ENCODE data around the gene P2RY2. TPM values are rescaled to one million over a fixed set of nuclear protein-coding genes. Genes with fewer than 3 reads are reported as not detected.

Gene P2RY2
- polyA plus RNA-seq, 1 donor from 2014 or later, result not detected

DNA sequence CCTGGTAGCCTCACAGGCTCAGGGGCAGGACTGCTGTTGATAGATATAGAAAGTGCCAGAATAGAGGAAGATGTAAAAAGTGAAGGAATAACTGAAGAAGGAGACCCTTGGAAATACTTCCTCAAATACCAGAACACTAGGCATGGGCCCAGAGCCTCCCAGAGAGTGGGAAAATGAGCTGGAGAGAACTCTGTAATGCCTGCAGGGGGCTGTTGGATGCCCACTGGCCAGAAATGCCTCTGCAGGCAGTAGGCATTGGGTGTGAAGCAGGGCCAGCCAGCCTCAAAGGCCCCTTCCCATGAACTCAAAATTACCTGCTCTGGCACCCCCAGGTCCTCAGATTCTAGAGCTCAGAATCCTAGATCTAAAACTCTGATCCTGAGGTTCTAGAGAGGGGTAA, 15.1 kb downstream of the P2RY2 start:
- no peaks in the 10 kb centered on the region for H3K9me3 ChIP-seq (ENCODE audit: low read length)

DNA sequence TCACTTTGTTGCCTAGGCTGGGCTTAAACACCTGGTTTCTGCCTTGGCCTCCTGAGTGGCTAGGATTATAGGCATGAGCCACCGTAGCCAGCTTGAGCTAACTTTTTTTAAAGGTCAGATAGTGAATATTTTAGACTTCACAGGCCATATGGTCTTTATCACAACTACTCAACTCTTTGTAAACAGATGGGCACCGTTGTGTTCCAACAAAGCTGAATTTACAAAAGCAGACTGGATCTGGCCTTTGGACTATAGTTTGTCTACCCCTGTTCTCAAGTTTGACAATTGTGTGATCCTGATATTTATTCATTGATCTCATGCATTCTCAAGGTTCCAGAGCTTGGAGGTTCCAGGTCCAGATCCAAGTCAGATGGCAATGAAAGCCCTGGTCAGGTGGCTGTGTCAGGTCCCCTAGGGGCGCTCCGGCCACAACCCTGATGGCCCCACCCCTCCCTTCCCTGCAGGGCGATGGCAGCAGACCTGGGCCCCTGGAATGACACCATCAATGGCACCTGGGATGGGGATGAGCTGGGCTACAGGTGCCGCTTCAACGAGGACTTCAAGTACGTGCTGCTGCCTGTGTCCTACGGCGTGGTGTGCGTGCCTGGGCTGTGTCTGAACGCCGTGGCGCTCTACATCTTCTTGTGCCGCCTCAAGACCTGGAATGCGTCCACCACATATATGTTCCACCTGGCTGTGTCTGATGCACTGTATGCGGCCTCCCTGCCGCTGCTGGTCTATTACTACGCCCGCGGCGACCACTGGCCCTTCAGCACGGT, 15.8 kb downstream of the P2RY2 start:
- no peaks in the 10 kb centered on the region for H3K9me2 ChIP-seq (ENCODE audit: insufficient read depth, low read length)
- no peaks in the 10 kb centered on the region for H3K36me3 ChIP-seq (ENCODE audit: insufficient read depth, low read length)
- H3K9me3 ChIP-seq (ENCODE audit: low read length), result no peaks in the 10 kb centered on the region
- H3F3A ChIP-seq (ENCODE audit: insufficient read depth, low read length, poor library complexity, severe bottlenecking), result no peaks in the 10 kb centered on the region
- no peak overlapping the region for H3K9ac ChIP-seq (ENCODE audit: low read length)
- no peak overlapping the region for H3K4me2 ChIP-seq (ENCODE audit: low read length)
- H3K4me3 ChIP-seq (ENCODE audit: low read length), result no peak overlapping the region
- no peaks in the 10 kb centered on the region for H3K79me2 ChIP-seq (replicated peaks; ENCODE audit: insufficient read depth, low read length)
- TF ChIP-seq TAF1 (IDR thresholded peaks at IDR 0.05; ENCODE audit: low read depth) (no peak), RAD21 (conservative IDR thresholded peaks at IDR 0.05) (no peak)
- H4K20me1 ChIP-seq (ENCODE audit: insufficient read depth), result no peaks in the 10 kb centered on the region
- H3K27ac ChIP-seq (ENCODE audit: low read length), result no peak overlapping the region
- H3K27me3 ChIP-seq (ENCODE audit: insufficient read depth, low read depth, low read length), result no peaks in the 10 kb centered on the region
- no peak overlapping the region for H2AFZ ChIP-seq (ENCODE audit: low read depth, low read length)

More for the DNA sequence above, 15.1 kb downstream of the P2RY2 start:
- H3F3A ChIP-seq (ENCODE audit: insufficient read depth, low read length, poor library complexity, severe bottlenecking), result no peaks in the 10 kb centered on the region
- no peak overlapping the region for H3K27ac ChIP-seq (ENCODE audit: low read length)
- H3K9me2 ChIP-seq (ENCODE audit: insufficient read depth, low read length), result no peaks in the 10 kb centered on the region
- no peak overlapping the region for H2AFZ ChIP-seq (ENCODE audit: low read depth, low read length)
- TF ChIP-seq EP300 (conservative IDR thresholded peaks at IDR 0.05; ENCODE audit: poor library complexity, severe bottlenecking), result no peak
- TF ChIP-seq, protein P1, sequence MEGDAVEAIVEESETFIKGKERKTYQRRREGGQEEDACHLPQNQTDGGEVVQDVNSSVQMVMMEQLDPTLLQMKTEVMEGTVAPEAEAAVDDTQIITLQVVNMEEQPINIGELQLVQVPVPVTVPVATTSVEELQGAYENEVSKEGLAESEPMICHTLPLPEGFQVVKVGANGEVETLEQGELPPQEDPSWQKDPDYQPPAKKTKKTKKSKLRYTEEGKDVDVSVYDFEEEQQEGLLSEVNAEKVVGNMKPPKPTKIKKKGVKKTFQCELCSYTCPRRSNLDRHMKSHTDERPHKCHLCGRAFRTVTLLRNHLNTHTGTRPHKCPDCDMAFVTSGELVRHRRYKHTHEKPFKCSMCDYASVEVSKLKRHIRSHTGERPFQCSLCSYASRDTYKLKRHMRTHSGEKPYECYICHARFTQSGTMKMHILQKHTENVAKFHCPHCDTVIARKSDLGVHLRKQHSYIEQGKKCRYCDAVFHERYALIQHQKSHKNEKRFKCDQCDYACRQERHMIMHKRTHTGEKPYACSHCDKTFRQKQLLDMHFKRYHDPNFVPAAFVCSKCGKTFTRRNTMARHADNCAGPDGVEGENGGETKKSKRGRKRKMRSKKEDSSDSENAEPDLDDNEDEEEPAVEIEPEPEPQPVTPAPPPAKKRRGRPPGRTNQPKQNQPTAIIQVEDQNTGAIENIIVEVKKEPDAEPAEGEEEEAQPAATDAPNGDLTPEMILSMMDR (IDR thresholded peaks at IDR 0.05; ENCODE audit: poor library complexity, severe bottlenecking), result no peak
- no peak for TF ChIP-seq POLR2AphosphoS5 (IDR thresholded peaks at IDR 0.05)
- no peak for TF ChIP-seq TAF1 (IDR thresholded peaks at IDR 0.05; ENCODE audit: low read depth)
- no peak for TF ChIP-seq RAD21 (conservative IDR thresholded peaks at IDR 0.05)
- no peak for TF ChIP-seq EZH2 (IDR thresholded peaks at IDR 0.05; ENCODE audit: borderline replicate concordance, insufficient read depth, low read length, poor library complexity, severe bottlenecking)
- TF ChIP-seq MXI1 (conservative IDR thresholded peaks at IDR 0.05; ENCODE audit: poor library complexity, severe bottlenecking), result no peak
- no peak for TF ChIP-seq SMC3 (conservative IDR thresholded peaks at IDR 0.05; ENCODE audit: poor library complexity)
- TF ChIP-seq, protein P2, sequence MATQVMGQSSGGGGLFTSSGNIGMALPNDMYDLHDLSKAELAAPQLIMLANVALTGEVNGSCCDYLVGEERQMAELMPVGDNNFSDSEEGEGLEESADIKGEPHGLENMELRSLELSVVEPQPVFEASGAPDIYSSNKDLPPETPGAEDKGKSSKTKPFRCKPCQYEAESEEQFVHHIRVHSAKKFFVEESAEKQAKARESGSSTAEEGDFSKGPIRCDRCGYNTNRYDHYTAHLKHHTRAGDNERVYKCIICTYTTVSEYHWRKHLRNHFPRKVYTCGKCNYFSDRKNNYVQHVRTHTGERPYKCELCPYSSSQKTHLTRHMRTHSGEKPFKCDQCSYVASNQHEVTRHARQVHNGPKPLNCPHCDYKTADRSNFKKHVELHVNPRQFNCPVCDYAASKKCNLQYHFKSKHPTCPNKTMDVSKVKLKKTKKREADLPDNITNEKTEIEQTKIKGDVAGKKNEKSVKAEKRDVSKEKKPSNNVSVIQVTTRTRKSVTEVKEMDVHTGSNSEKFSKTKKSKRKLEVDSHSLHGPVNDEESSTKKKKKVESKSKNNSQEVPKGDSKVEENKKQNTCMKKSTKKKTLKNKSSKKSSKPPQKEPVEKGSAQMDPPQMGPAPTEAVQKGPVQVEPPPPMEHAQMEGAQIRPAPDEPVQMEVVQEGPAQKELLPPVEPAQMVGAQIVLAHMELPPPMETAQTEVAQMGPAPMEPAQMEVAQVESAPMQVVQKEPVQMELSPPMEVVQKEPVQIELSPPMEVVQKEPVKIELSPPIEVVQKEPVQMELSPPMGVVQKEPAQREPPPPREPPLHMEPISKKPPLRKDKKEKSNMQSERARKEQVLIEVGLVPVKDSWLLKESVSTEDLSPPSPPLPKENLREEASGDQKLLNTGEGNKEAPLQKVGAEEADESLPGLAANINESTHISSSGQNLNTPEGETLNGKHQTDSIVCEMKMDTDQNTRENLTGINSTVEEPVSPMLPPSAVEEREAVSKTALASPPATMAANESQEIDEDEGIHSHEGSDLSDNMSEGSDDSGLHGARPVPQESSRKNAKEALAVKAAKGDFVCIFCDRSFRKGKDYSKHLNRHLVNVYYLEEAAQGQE (IDR thresholded peaks at IDR 0.05; ENCODE audit: borderline replicate concordance), result no peak
- no peak overlapping the region for H3K4me2 ChIP-seq (ENCODE audit: low read length)
- no peaks in the 10 kb centered on the region for H4K20me1 ChIP-seq (ENCODE audit: insufficient read depth)
- no peaks in the 10 kb centered on the region for H3K36me3 ChIP-seq (ENCODE audit: insufficient read depth, low read length)
- H3K4me3 ChIP-seq (ENCODE audit: low read length), result no peak overlapping the region
- no peaks in the 10 kb centered on the region for H3K27me3 ChIP-seq (ENCODE audit: insufficient read depth, low read depth, low read length)
- H3K9ac ChIP-seq (ENCODE audit: low read length), result no peak overlapping the region
- no peaks in the 10 kb centered on the region for H3K79me2 ChIP-seq (replicated peaks; ENCODE audit: insufficient read depth, low read length)
